HG03097 (cell line): ENCODE data around the gene OSGEP.
A peak's percentile ranks its signal among the peaks of the same experiment; 100 is the strongest.

ENCODE experiments used
- ATAC-seq: cut with Tn5 transposase; IDR thresholded peaks from one replicate; pipeline ENCODE4 v1.9.1; 2021; ENCODE audit not compliant: unreplicated experiment, low FRiP score

Gene OSGEP

GRCh38 chr14:20434701-20435581 lies 19.7 kb downstream of the OSGEP start:
- no peak for ATAC-seq

GRCh38 chr14:20429801-20430669 lies 24.6 kb downstream of the OSGEP start:
- no peak for ATAC-seq

GRCh38 chr14:20428802-20429201 lies 25.8 kb downstream of the OSGEP start:
- no peak for ATAC-seq

- ATAC-seq, result peak; percentile 17
Observed at GRCh38 chr14:20428010-20428365, 26.6 kb downstream of the OSGEP start.

- peak; percentile 64 for ATAC-seq
Observed at GRCh38 chr14:20427231-20428009, 27.2 kb downstream of the OSGEP start.

- ATAC-seq, result no peak
Observed at GRCh38 chr14:20424851-20425250, 29.8 kb downstream of the OSGEP start.

GRCh38 chr14:20422886-20423285 lies 31.7 kb downstream of the OSGEP start:
- ATAC-seq, result no peak

- ATAC-seq, result no peak
Observed at GRCh38 chr14:20421267-20421666, 33.3 kb downstream of the OSGEP start.

- no peak for ATAC-seq
Observed at GRCh38 chr14:20419419-20419818, 35.2 kb downstream of the OSGEP start.

GRCh38 chr14:20418501-20418909 lies 36.1 kb downstream of the OSGEP start:
- ATAC-seq, result no peak

GRCh38 chr14:20417250-20418186 lies 37.1 kb downstream of the OSGEP start:
- no peak for ATAC-seq

GRCh38 chr14:20416223-20416622 lies 38.4 kb downstream of the OSGEP start:
- no peak for ATAC-seq

GRCh38 chr14:20415782-20416206 lies 38.8 kb downstream of the OSGEP start:
- no peak for ATAC-seq

GRCh38 chr14:20413744-20414082 lies 40.9 kb downstream of the OSGEP start:
- ATAC-seq, result no peak

- ATAC-seq, result peak; percentile 57
Observed at GRCh38 chr14:20412876-20413743, 41.5 kb downstream of the OSGEP start, which contains the start of gene TEP1. TSS of gene TEP1 (minus strand) at chr14:20413501. CDS start at chr14:20408439, 5,062 bp downstream.

GRCh38 chr14:20412411-20412810 lies 42.2 kb downstream of the OSGEP start:
- ATAC-seq, result peak; percentile 69

GRCh38 chr14:20409226-20409625 lies 45.4 kb downstream of the OSGEP start:
- no peak for ATAC-seq

GRCh38 chr14:20403521-20403920 lies 51.1 kb downstream of the OSGEP start:
- ATAC-seq, result no peak
